Activated CD4-positive, alpha-beta T cell treated with anti-CD3 and anti-CD28 coated beads for 1 hour (primary cell): ENCODE measurements around the gene RAB10.

ENCODE experiments used
- DNase-seq: peaks from one replicate; pipeline ENCODE4 v3.0.0-alpha.2; 2020

RAB10 gene

DNA sequence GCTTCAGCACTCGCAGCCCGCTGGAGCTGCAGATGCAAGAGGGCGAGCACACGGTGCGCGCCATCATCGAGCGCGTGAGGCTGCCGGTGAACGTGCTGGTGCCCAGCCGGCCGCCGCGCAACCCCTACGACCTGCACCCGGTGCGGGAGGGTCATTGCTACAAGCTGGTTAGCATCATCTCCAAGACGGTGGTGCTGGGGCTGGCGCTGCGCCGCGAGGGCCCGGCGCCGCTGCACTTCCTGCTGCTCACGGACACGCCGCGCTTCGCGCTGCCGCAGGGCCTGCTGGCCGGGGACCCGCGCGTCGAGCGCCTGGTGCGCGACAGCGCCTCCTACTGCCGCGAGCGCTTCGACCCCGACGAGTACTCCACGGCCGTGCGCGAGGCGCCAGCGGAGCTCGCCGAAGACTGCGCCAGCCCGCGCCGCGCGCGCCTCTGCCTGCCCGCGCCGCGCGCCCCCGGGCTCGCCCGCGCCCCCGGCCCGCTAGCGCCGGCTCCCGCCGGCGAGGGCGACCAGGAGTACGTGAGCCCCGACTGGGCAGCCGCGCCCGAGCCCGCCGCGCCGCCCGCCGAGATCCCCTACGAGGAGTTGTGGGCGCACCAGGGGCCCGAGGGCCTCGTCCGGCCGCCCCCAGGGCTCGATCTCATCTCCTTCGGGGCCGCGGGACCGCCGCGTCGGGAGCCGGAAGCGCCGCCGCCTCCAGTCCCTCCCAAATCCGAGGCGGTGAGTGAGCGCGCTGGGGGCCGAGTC is 150.8 kb downstream of the RAB10 start:
- peak; percentile 80 for DNase-seq

DNA sequence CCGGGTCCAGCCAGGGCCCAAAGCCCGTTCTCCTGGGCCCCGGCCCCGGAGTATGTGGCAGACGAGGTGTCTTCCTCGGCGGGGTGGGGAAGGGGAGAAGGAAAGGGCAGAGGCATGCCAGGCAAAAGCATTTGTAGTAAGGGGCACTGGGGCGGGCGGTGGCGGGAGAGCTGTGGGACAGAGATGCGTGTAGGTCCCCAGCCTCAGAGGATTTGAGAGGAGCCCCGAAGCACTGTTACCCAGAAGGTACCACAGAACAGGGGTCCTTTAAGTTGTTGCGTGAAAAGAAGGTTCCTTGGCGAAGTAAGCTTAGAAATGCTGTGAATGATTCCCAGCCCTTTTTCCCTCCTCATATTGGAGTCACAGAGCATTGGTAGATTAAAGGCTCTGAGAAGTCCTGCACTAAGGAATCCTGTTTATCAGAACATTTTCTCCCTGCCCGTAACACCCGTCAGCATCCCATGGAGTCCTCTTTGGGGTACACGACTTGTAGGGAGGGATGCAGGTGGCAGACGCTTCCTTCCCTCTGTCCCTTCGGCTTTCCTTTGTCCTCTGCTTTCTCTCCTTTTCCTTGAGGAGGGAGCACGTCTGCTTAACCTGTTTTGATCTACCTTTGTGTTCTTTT is 151.5 kb downstream of the RAB10 start:
- DNase-seq: no peak

DNA sequence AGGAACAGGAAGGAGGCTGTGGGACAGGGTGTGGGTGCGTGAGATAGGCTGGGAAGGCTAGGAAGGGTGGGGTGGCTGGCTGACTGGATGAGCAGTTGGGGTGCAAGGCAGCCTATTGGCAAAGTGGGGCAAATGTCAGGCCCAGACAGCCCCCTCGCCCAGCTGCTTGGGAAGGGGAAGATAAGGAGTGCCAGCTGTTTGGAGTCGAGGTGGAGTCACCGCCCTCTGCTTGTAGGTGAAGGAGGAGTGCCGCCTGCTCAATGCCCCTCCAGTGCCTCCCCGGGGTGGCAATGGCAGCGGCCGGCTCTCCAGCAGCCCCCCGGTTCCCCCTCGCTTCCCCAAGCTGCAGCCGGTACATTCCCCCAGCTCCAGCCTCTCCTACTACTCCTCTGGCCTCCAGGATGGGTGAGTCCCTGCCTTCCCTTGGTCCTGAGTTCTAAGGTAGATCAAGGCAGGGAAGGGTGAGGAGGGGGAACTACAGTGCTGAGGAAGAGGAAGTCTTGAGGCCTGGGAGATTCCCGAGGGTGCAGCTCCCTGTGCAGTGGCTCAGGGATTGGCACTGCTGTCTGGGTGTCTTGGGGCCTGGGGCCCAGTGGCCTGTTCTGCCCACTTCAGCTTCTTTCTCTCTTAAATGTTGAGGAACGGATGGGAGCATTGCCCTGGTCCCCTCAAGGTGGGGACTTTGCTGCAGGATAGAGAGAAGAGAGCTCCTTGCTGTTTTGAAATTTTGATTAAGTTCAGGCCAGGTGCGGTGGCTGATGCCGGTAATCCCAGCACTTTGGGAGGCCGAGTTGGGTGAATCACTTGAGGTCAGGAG is 152.3 kb downstream of the RAB10 start:
- no peak for DNase-seq
